Myocyte (in vitro differentiated cells): Measurements from ENCODE around the gene OGDH. TPM values are rescaled to one million over a fixed set of nuclear protein-coding genes. Genes with fewer than 3 reads are reported as not detected.
A peak's percentile ranks its signal among the peaks of the same experiment; 100 is the strongest.
"Not testable (repeated sequence)": the region's sequence is repeated elsewhere in the genome, so short reads cannot be mapped to it uniquely, and the experiment has no call there.

ENCODE experiments used
- DNase-seq: peaks from one replicate; pipeline ENCODE4 v3.0.0-alpha.2; 2012; ENCODE audit warnings: low read depth
- total RNA-seq: library from RNA; depleted of rRNA; stranded (reverse); fragments of >200 nt; gene quantifications from 2 replicates; pipeline ENCODE4 v1.2.3, GENCODE V29; 2014

The OGDH gene
- total RNA-seq, 1 donor from 2014 or later = 183 TPM

GRCh38 chr7:44666566-44666965, 60.1 kb downstream of the OGDH start:
- DNase-seq = no peak

DNA sequence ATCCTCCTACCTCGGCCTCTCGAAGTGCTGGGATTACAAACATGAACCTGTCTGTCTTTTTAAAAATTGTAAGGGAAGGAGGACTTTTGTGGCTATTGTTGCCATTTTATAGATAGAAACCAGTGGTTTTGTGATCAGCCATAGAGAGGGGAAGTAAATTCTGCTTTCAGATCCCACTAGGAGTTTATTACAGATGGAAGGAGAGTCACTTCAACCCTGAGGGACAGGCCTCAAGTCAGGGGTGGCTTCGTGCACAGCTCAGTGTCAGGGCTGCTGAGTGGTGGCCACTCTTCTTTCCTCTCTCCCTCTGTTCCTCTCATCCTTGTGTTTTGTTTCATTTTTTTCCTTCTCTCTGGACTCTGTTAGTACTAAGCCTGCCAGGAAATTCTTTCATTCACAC, 60.8 kb downstream of the OGDH start:
- DNase-seq = no peak

- no peak for DNase-seq
These were observed 64.6 kb downstream of the OGDH start for GRCh38 chr7:44671069-44671468.

- no peak for DNase-seq
These were observed 66.9 kb downstream of the OGDH start for GRCh38 chr7:44673324-44673723.

DNA sequence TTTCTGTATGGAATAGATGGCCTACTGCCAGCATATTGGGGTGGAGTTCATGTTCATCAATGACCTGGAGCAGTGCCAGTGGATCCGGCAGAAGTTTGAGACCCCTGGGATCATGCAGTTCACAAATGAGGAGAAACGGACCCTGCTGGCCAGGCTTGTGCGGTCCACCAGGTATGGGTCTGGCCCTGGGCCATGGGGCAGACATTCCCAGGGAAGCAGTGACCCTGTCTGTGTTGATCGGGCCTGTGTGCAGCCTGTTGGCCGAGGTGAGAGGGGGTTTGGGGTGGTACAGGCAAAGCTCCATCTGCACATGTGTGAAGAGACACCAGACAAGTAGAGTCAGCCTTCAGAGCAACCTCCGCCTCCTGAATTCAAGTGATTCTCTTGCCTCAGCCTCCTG, 67.3 kb downstream of the OGDH start:
- no peak for DNase-seq

DNA sequence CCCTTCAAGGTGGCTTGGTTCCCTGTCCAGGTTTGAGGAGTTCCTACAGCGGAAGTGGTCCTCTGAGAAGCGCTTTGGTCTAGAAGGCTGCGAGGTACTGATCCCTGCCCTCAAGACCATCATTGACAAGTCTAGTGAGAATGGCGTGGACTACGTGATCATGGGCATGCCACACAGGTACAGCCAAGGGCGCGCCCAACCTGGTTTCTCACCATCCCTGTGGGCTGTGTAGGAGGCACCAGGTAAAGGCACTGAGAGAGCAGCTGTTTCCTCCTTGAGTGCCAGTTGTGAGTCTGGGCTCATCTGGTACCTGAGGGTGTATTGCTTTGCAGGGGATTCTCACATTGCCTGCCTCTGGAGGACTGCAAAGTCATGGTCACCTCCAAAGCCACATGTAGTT, 68.0 kb downstream of the OGDH start:
- no peak for DNase-seq

GRCh38 chr7:44676776-44677175, 70.3 kb downstream of the OGDH start:
- DNase-seq = no peak

DNA sequence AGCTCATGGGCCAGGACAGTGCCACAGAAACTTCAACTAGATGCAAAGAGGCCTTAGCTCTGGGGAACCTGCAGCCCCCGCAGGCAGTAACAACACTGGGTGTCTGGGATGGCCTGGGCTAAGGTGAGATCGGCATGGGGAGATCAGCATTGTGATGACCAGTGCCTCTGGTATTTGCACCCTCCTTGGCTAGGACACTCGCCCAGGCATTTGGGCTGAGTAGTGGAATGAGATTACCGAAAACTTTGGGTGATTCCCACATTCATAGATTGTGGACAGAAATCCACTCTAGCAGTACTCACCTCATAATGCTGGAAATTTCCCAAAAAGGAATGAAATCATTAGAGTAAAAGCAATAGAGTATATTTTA, 71.7 kb downstream of the OGDH start:
- DNase-seq = no peak

- DNase-seq = peak; percentile 35
These were observed 72.2 kb downstream of the OGDH start for GRCh38 chr7:44678471-44679179.

GRCh38 chr7:44681645-44682044, 75.2 kb downstream of the OGDH start:
- no peak for DNase-seq

DNA sequence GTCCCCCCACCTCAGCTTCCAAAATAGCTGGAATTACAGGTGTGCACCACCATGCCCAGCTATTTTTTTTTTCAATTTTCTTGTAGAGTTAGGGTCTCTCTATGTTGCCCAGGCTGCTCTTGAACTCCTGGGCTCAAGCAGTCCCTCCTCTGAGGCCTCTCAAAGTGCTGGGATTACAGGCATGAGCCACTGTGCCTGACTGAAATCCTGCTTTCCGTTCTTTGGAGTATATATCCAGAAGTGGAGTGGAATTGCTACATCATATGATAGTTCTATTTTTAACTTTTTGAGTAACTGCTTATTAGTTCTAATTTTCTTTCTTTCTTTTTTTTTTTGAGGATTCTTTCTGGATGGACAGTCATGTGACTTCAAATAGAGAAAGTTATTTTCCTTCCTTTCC, 79.3 kb downstream of the OGDH start:
- no peak for DNase-seq

- no peak for DNase-seq
These were observed 83.0 kb downstream of the OGDH start for GRCh38 chr7:44689427-44689826.

- peak; percentile 98 for DNase-seq
These were observed 87.3 kb downstream of the OGDH start for GRCh38 chr7:44693641-44694313.

- DNase-seq = no peak
These were observed 87.9 kb downstream of the OGDH start for GRCh38 chr7:44694326-44694725.

GRCh38 chr7:44694766-44695165, 88.3 kb downstream of the OGDH start:
- DNase-seq = peak; percentile 62

DNA sequence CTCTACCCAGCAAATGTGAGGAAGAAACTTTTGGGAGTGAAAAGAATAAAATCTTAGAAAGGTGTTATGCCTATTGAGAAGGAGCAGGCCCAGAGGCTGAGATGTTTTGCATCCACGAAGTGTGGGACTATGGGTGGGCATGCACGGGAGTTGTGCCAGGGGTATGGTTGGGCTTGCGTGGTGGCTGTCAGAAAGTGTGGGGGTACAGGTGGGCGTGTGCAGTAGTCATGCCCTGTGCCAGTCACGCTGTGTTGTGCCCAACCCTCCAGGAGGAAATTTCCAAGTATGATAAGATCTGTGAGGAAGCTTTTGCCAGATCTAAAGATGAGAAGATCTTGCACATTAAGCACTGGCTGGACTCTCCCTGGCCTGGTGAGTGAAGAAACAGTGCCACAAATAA, 89.3 kb downstream of the OGDH start:
- no peak for DNase-seq

- DNase-seq = no peak
These were observed 90.3 kb downstream of the OGDH start for GRCh38 chr7:44696728-44697127.

GRCh38 chr7:44697136-44698045, 91.0 kb downstream of the OGDH start:
- no peak for DNase-seq

GRCh38 chr7:44698046-44698580, 91.7 kb downstream of the OGDH start:
- no peak for DNase-seq

- DNase-seq = not testable (repeated sequence)
These were observed 93.2 kb downstream of the OGDH start for GRCh38 chr7:44699598-44699997.

- no peak for DNase-seq
These were observed 93.9 kb downstream of the OGDH start for GRCh38 chr7:44700322-44700721.

- DNase-seq = not testable (repeated sequence)
These were observed 97.0 kb downstream of the OGDH start for GRCh38 chr7:44703391-44703790.
